NCI-H1694 (cell line): ENCODE data around the gene MAFF.
A peak's percentile ranks its signal among the peaks of the same experiment; 100 is the strongest.
"Not testable (repeated sequence)": the region's sequence is repeated elsewhere in the genome, so short reads cannot be mapped to it uniquely, and the experiment has no call there.

ENCODE experiments used
- DNase-seq: peaks from one replicate; lab custom pipeline; 2025; lab: John Stamatoyannopoulos, UW

Gene MAFF

GRCh38 chr22:38177571-38177925 is 24.2 kb upstream of the MAFF start:
- DNase-seq = not testable (repeated sequence)

GRCh38 chr22:38177926-38178604 is 23.7 kb upstream of the MAFF start:
- no peak for DNase-seq

- DNase-seq = not testable (repeated sequence)
These were observed 23.2 kb upstream of the MAFF start for GRCh38 chr22:38178605-38178937.

- DNase-seq = no peak
These were observed 20.8 kb upstream of the MAFF start for GRCh38 chr22:38180841-38181452.

- DNase-seq = peak; percentile 94
These were observed 20.2 kb upstream of the MAFF start, which contains the start of gene PLA2G6 for GRCh38 chr22:38181453-38182200. TSS of gene PLA2G6 (minus strand) at chr22:38181830. CDS start at chr22:38169426, 12,404 bp downstream.

GRCh38 chr22:38184788-38185187 is 17.0 kb upstream of the MAFF start:
- DNase-seq = no peak

GRCh38 chr22:38186429-38186828 is 15.4 kb upstream of the MAFF start:
- DNase-seq = no peak

GRCh38 chr22:38187413-38188212 is 14.2 kb upstream of the MAFF start:
- peak; percentile 51 for DNase-seq

GRCh38 chr22:38189104-38189503 is 12.7 kb upstream of the MAFF start:
- DNase-seq = no peak

GRCh38 chr22:38190581-38190980 is 11.2 kb upstream of the MAFF start:
- DNase-seq = no peak

GRCh38 chr22:38191055-38191454 is 10.7 kb upstream of the MAFF start:
- DNase-seq = no peak

GRCh38 chr22:38191731-38192474 is 9.9 kb upstream of the MAFF start:
- no peak for DNase-seq

GRCh38 chr22:38192475-38192863 is 9.3 kb upstream of the MAFF start:
- no peak for DNase-seq

GRCh38 chr22:38193580-38193979 is 8.2 kb upstream of the MAFF start:
- no peak for DNase-seq

- no peak for DNase-seq
These were observed 4.9 kb upstream of the MAFF start for GRCh38 chr22:38196791-38197419.

- DNase-seq = no peak
These were observed 1.8 kb upstream of the MAFF start for GRCh38 chr22:38199826-38200559.

- DNase-seq = no peak
These were observed 453 bp upstream of the MAFF start for GRCh38 chr22:38201371-38201710.

GRCh38 chr22:38202437-38203089 is 769 bp downstream of the MAFF start:
- no peak for DNase-seq

- DNase-seq = no peak
These were observed 1.5 kb downstream of the MAFF start for GRCh38 chr22:38203090-38203810.
